GM12878 (cell line): Measurements from ENCODE around the gene BRINP3.

Experiments used
- CBFB ChIP-seq: IDR thresholded peaks from 2 replicates; pipeline ENCODE4 v1.6.1; 2016; ENCODE audit warnings: antibody characterized with exemption, low read depth
- HDGF ChIP-seq: fragments of 450-650 bp; IDR thresholded peaks from 2 replicates; pipeline ENCODE4 v1.6.1; 2016; ENCODE audit warnings: antibody characterized with exemption
- MXI1 ChIP-seq: fragments of 150-350 bp; IDR thresholded peaks from 2 replicates; pipeline ENCODE4 v1.6.1; 2011; ENCODE audit warnings: low read depth, mild to moderate bottlenecking, inconsistent platforms, low read length, improper control_type of control experiment
- NR2C2 ChIP-seq: IDR thresholded peaks from 2 replicates; pipeline ENCODE4 v1.6.1; 2011; ENCODE audit warnings: borderline replicate concordance, low read depth; ENCODE audit not compliant: control insufficient read depth, insufficient read length
- TF ChIP-seq, protein P1 (sequence below): IDR thresholded peaks from 2 replicates; pipeline ENCODE4 v1.6.1; 2011; ENCODE audit warnings: low read depth, mild to moderate bottlenecking, low read length, moderate library complexity, borderline replicate concordance; ENCODE audit errors: extremely low read depth
- TF ChIP-seq, protein P2 (sequence below), 3 experiments: IDR thresholded peaks in 2 of 3; conservative IDR thresholded peaks in 1 of 3; 2 replicates each; pipeline ENCODE4 v1.5.1; 2011; ENCODE audit warnings: low read depth in 3 of 3, low read length in 3 of 3, mild to moderate bottlenecking in 3 of 3, control low read depth in 2 of 3, moderate library complexity in 2 of 3, inconsistent platforms in 1 of 3, mixed read lengths in 1 of 3; ENCODE audit not compliant: control insufficient read depth in 2 of 3, insufficient read depth in 1 of 3; ENCODE audit errors: extremely low read depth in 1 of 3
- TF ChIP-seq, protein P3 (sequence below): IDR thresholded peaks from 2 replicates; pipeline ENCODE4 v1.6.1; 2012; ENCODE audit warnings: low read depth, low read length, improper control_type of control experiment

DNA sequence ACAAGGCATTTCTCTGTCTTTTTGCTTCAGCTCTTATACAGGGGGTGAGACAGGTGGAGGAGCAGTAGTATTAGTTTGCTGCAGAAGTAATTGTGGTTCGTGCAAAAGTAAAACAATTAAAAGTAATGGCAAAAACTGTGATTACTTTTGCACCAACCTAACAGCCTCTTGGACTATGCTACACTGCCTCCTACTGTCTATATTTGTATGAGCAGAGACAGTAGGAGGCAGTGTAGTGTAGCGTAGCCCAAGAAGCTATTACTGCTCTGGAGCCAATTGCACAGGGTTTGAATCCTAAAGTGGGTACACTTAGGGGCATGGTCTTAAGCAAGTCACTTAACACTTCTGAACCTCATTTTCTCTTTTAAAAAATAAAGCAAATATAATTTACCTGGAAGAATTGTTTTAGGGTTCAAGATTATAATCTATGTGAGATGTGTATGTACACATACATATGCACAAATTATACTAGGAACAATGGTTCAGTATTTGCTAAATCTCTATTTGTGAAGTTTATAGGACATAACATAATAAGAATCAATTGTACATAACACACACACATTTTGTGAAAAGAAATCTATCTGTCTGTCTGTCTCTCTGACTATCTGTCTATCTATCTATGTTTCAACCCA, 103.8 kb downstream of the BRINP3 start:
- TF ChIP-seq CBFB (no peak), HDGF (no peak), MXI1 (no peak), NR2C2 (no peak)
- TF ChIP-seq, protein P1, sequence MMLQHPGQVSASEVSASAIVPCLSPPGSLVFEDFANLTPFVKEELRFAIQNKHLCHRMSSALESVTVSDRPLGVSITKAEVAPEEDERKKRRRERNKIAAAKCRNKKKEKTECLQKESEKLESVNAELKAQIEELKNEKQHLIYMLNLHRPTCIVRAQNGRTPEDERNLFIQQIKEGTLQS: no peak
- TF ChIP-seq, protein P2, sequence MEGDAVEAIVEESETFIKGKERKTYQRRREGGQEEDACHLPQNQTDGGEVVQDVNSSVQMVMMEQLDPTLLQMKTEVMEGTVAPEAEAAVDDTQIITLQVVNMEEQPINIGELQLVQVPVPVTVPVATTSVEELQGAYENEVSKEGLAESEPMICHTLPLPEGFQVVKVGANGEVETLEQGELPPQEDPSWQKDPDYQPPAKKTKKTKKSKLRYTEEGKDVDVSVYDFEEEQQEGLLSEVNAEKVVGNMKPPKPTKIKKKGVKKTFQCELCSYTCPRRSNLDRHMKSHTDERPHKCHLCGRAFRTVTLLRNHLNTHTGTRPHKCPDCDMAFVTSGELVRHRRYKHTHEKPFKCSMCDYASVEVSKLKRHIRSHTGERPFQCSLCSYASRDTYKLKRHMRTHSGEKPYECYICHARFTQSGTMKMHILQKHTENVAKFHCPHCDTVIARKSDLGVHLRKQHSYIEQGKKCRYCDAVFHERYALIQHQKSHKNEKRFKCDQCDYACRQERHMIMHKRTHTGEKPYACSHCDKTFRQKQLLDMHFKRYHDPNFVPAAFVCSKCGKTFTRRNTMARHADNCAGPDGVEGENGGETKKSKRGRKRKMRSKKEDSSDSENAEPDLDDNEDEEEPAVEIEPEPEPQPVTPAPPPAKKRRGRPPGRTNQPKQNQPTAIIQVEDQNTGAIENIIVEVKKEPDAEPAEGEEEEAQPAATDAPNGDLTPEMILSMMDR (IDR thresholded peaks at IDR 0.05 in 2 of 3, conservative IDR thresholded peaks at IDR 0.05 in 1 of 3; ENCODE audit: control insufficient read depth in 2 of 3, extremely low read depth in 1 of 3, insufficient read depth in 1 of 3, low read depth in 3 of 3, low read length in 3 of 3): peak; percentile 53 to 70 (median 56); a peak in 5 of 6 replicates
- TF ChIP-seq, protein P3, sequence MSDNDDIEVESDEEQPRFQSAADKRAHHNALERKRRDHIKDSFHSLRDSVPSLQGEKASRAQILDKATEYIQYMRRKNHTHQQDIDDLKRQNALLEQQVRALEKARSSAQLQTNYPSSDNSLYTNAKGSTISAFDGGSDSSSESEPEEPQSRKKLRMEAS: no peak
